Calu3 (cell line): Measurements from ENCODE around the gene TBX2. TPM values are rescaled to one million over a fixed set of nuclear protein-coding genes. Genes with fewer than 3 reads are reported as not detected.

ENCODE experiments used
- BruUV-seq: library from RNA; stranded (reverse); fragments of 400-500 nt; replicated peaks from 2 replicates; lab custom pipeline; 2021; lab: Mats Ljungman, UMichigan
- CTCF ChIA-PET: fragments of 300-600 bp; sonication (Branson Sonifier 250); formaldehyde crosslinking; loops from one replicate; lab custom pipeline; 2022; ENCODE audit warnings: antibody characterized with exemption; lab: Charles Lee
- DNase-seq: peaks from one replicate; pipeline ENCODE4 v3.0.0; 2022
- H3K27ac Mint-ChIP-seq: one replicate; pipeline ENCODE4 v1.8.0; 2022; ENCODE audit warnings: mixed read lengths; ENCODE audit not compliant: unreplicated experiment
- H3K27me3 Mint-ChIP-seq: one replicate; pipeline ENCODE4 v1.8.0; 2022; ENCODE audit warnings: mixed read lengths; ENCODE audit not compliant: unreplicated experiment
- H3K36me3 Mint-ChIP-seq: one replicate; pipeline ENCODE4 v1.8.0; 2022; ENCODE audit warnings: mild to moderate bottlenecking, moderate library complexity, mixed read lengths; ENCODE audit not compliant: insufficient read depth, unreplicated experiment
- H3K4me1 Mint-ChIP-seq: one replicate; pipeline ENCODE4 v1.8.0; 2022; ENCODE audit warnings: mild to moderate bottlenecking, low read depth, mixed read lengths; ENCODE audit not compliant: unreplicated experiment
- H3K4me3 Mint-ChIP-seq: one replicate; pipeline ENCODE4 v1.8.0; 2022; ENCODE audit warnings: mild to moderate bottlenecking, low read depth, moderate library complexity, mixed read lengths; ENCODE audit not compliant: unreplicated experiment
- H3K9me3 Mint-ChIP-seq: one replicate; pipeline ENCODE4 v1.8.0; 2022; ENCODE audit warnings: low read depth, mixed read lengths; ENCODE audit not compliant: unreplicated experiment
- intact Hi-C: fragments of 100-400 bp; cut with micrococcal nuclease; formaldehyde crosslinking; loops from one replicate; pipeline ENCODE4 v1.10.0; 2022; ENCODE audit not compliant: unreplicated experiment
- total RNA-seq: library from RNA; stranded (reverse); gene quantifications from 2 replicates; pipeline ENCODE4 v1.2.3, GENCODE V29; 2022
- TF ChIP-seq, protein P1 (sequence below): fragments of 200-600 bp; IDR thresholded peaks from one replicate; pipeline ENCODE4 v1.8.0; 2022; ENCODE audit warnings: antibody characterized with exemption; ENCODE audit not compliant: unreplicated experiment

The TBX2 gene
- total RNA-seq, 1 experiment from 2014 or later: 0.14 TPM

DNA sequence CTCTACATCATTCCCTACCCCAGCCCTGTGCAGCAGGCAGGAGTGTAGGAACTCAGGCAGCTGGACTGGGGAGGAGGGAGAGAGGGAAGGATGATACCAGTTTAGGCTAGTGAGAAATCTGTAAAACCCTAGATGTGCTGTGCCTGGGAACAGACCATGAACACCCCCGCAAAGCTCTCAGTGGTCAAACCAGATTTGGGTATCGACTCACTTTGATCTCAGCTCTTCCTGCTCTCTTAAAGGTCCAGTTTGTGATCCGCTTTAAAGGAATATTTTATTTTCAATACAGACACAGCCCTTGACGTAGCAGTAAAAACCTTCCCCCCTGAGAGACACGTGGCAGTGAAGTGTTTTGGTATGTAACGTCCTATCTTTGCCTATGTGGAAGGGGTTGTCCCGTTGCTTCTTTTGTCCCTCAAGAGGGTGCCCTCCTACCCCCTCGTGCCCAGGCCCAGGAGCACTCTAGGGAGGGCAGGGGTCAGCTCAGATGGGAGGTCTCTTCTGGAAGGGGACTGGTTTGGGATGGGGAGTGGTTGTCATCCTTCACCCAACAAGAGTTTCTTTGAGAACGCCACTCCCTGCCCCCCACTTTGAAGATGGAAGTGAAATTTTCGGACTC lies 19.3 kb upstream of the TBX2 start:
- Mint-ChIP-seq H3K27ac (no peak overlapping the region), H3K27me3 (no peaks in the 10 kb centered on the region), H3K9me3 (no peaks in the 10 kb centered on the region), H3K4me3 (no peak overlapping the region), H3K36me3 (no peaks in the 10 kb centered on the region), H3K4me1 (no peaks in the 10 kb centered on the region)
- no peak for DNase-seq
- CTCF ChIA-PET: no interaction called here
- intact Hi-C loops: no loop called here
- TF ChIP-seq, protein P1, sequence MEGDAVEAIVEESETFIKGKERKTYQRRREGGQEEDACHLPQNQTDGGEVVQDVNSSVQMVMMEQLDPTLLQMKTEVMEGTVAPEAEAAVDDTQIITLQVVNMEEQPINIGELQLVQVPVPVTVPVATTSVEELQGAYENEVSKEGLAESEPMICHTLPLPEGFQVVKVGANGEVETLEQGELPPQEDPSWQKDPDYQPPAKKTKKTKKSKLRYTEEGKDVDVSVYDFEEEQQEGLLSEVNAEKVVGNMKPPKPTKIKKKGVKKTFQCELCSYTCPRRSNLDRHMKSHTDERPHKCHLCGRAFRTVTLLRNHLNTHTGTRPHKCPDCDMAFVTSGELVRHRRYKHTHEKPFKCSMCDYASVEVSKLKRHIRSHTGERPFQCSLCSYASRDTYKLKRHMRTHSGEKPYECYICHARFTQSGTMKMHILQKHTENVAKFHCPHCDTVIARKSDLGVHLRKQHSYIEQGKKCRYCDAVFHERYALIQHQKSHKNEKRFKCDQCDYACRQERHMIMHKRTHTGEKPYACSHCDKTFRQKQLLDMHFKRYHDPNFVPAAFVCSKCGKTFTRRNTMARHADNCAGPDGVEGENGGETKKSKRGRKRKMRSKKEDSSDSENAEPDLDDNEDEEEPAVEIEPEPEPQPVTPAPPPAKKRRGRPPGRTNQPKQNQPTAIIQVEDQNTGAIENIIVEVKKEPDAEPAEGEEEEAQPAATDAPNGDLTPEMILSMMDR: no peak
- no TSS peak for BruUV-seq

DNA sequence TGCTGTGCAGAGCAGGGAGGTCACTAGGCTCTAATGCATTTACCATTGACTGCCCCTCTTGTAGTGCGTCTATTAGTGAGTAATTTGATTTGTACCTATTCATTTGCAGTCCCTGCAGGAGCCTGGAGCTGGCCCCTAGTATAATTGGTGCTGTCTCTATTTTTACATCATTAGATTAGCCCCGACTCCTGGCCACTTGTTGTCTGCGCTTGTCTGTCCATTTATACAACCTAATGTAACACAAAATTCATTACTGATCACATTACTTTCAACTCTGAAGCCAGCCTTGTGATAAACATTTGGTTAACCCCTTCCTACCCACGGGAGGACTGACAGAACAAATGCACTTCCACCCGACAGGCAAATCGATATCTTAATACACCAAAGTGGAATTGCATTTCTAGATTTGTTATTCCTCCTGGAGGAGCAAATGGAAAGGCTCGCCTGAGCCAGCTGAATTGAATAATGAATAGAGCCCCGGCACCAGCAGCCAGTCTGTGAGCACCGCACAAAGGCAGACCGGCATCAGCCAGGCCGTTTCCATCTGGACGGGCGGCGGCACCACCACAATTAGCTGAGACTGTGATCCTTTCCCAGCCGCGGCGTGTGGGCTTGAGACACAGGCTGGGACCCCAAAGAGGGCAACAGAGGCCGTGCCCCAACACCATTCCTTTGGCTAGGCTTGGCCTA lies 18.7 kb upstream of the TBX2 start:
- no TSS peak for BruUV-seq
- no peaks in the 10 kb centered on the region for H3K27me3 Mint-ChIP-seq
- TF ChIP-seq, protein P1: no peak
- DNase-seq: no peak
- H3K27ac Mint-ChIP-seq: no peak overlapping the region
- no peaks in the 10 kb centered on the region for H3K4me1 Mint-ChIP-seq
- intact Hi-C loops: no loop called here
- no peaks in the 10 kb centered on the region for H3K36me3 Mint-ChIP-seq
- no peak overlapping the region for H3K4me3 Mint-ChIP-seq
- CTCF ChIA-PET: no interaction called here
- H3K9me3 Mint-ChIP-seq: no peaks in the 10 kb centered on the region

DNA sequence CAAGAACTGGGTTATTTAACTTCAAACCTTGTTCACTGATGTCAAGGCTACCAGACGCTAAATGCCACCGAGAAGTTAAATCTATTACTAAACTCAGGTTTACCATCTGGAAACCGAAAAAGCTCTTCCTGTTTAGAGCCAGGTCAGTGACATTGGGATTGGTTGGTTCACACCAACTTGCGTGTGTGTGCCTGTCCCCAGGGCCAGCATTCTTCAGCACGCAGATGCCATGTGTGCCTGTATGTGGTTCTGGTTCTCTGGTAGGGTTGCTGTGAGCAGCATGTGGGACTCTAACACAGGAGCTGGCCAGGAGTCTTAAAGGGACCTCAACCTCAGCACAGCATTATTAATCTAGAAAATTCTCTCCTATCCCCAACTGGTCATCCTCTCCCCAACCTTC lies 18.1 kb upstream of the TBX2 start:
- TF ChIP-seq, protein P1: no peak
- no peak overlapping the region for H3K27ac Mint-ChIP-seq
- no peaks in the 10 kb centered on the region for H3K36me3 Mint-ChIP-seq
- no peaks in the 10 kb centered on the region for H3K4me1 Mint-ChIP-seq
- no peaks in the 10 kb centered on the region for H3K27me3 Mint-ChIP-seq
- H3K9me3 Mint-ChIP-seq: no peaks in the 10 kb centered on the region
- BruUV-seq: no TSS peak
- DNase-seq: no peak
- intact Hi-C loops: no loop called here
- CTCF ChIA-PET: no interaction called here
- H3K4me3 Mint-ChIP-seq: no peak overlapping the region

DNA sequence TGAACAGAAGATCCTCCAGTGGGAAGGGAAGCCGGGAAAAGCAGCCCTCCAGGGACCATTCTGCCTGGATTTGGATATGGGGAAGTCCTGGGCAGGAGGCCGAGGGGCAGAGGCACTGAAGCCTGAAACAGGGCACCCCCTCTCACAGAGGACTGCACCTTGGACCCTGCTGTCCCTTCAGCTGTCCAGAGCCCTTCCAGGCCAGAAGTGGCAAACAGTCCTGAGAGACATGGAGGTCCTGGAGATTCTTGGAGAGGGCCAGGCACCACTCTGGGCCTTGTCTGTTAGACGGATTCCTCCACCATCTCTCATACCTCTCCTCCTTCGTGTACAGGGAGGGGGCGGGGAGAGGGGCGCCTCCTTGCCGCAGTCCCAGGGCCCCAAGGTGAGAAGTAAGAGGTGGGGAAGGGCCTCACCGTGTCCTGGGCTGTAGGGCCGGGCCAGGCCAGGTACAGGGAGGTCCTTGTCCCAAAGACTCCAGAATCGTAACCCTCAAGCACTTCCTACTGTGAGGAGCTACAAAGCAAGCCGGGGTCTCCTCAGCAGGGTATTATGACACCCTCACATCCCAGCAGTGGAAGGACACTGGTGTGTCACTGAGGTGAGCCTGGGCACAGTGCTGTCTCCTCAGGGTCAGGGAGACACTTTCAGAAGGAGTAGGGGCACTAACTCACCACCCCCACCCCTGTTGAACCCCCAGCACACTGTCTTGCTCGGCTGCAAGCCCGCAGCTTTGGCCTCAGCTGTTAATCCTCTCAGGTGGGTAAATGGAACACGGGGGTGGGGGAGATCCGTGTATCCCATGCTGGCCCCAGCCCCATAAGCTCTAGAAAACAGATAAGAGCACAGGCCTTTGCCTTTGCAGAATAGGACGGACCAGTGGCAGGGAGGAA lies 16.6 kb upstream of the TBX2 start:
- no TSS peak for BruUV-seq
- H3K36me3 Mint-ChIP-seq: no peaks in the 10 kb centered on the region
- no peak overlapping the region for H3K27ac Mint-ChIP-seq
- H3K4me1 Mint-ChIP-seq: no peaks in the 10 kb centered on the region
- H3K4me3 Mint-ChIP-seq: no peak overlapping the region
- CTCF ChIA-PET: no interaction called here
- H3K9me3 Mint-ChIP-seq: no peaks in the 10 kb centered on the region
- DNase-seq: no peak
- TF ChIP-seq, protein P1: no peak
- intact Hi-C loops: no loop called here
- no peaks in the 10 kb centered on the region for H3K27me3 Mint-ChIP-seq
